Measurements from ENCODE around the gene MATK. TPM values are rescaled to one million over a fixed set of nuclear protein-coding genes. Genes with fewer than 3 reads are reported as not detected.

The MATK gene
- total RNA-seq, 2 donors from 2014 or later = 5.7 to 5.8 TPM

- no peak for TF ChIP-seq CTCF (conservative IDR thresholded peaks at IDR 0.05)
- Histone ChIP-seq H3K4me3 (ENCODE audit: low read length) (no peak within 1 kb of the TSS), H3K36me3 (ENCODE audit: control insufficient read depth, insufficient read depth, low read length) (no peaks in the 10 kb centered on the region), H3K9me3 (ENCODE audit: control insufficient read depth, low read length) (no peaks in the 10 kb centered on the region), H3K9ac (ENCODE audit: extremely low read depth, low read length, poor library complexity, severe bottlenecking) (no peak within 1 kb of the TSS), H3K27ac (ENCODE audit: low read depth, low read length) (no peak within 1 kb of the TSS), H3K4me1 (ENCODE audit: control insufficient read depth, insufficient read depth, low read length) (no peaks in the 10 kb centered on the region), H3K27me3 (ENCODE audit: control insufficient read depth, insufficient read depth, low read length, poor library complexity, severe bottlenecking) (no peaks in the 10 kb centered on the region)
- Mint-ChIP-seq H3K27me3 (ENCODE audit: insufficient read depth) (no peaks in the 10 kb centered on the region), H3K36me3 (ENCODE audit: low read depth) (peaks cover 4% of the 10 kb centered on the region), H3K27ac (no peak within 1 kb of the TSS), H3K4me3 (no peak within 1 kb of the TSS), H3K4me1 (no peaks in the 10 kb centered on the region), H3K9me3 (no peaks in the 10 kb centered on the region)
- 68 to 76% methylated on average over 6 to 22 of the region's 23 CpGs for WGBS, 2 experiments (ENCODE audit: insufficient coverage in 1 of 2, insufficient read length in 1 of 2)
- peak; percentile 47 for DNase-seq
Measured at GRCh38 chr19:3771906-3772455, 14.2 kb downstream of the MATK start, which contains the start of gene RAX2. Gene RAX2, minus strand, starts transcription at chr19:3772228. Its CDS starts 486 bp downstream, at chr19:3771742.

- H3K4me1 ChIP-seq (ENCODE audit: control insufficient read depth, insufficient read depth, low read length) = no peaks in the 10 kb centered on the region
- H3K9ac ChIP-seq (ENCODE audit: extremely low read depth, low read length, poor library complexity, severe bottlenecking) = no peak overlapping the region
- no peaks in the 10 kb centered on the region for H3K36me3 ChIP-seq (ENCODE audit: control insufficient read depth, insufficient read depth, low read length)
- H3K4me3 ChIP-seq (ENCODE audit: low read length) = no peak overlapping the region
- no peak for TF ChIP-seq CTCF (conservative IDR thresholded peaks at IDR 0.05)
- Mint-ChIP-seq H3K4me3 (no peak overlapping the region), H3K36me3 (ENCODE audit: low read depth) (peaks cover 10% of the 10 kb centered on the region), H3K27ac (no peak overlapping the region), H3K4me1 (no peaks in the 10 kb centered on the region), H3K9me3 (no peaks in the 10 kb centered on the region), H3K27me3 (ENCODE audit: insufficient read depth) (no peaks in the 10 kb centered on the region)
- no peak overlapping the region for H3K27ac ChIP-seq (ENCODE audit: low read depth, low read length)
- H3K9me3 ChIP-seq (ENCODE audit: control insufficient read depth, low read length) = no peaks in the 10 kb centered on the region
- 73 to 87% methylated on average over 22 to 35 of the region's 35 CpGs for WGBS, 2 experiments (ENCODE audit: insufficient coverage in 1 of 2, insufficient read length in 1 of 2)
- H3K27me3 ChIP-seq (ENCODE audit: control insufficient read depth, insufficient read depth, low read length, poor library complexity, severe bottlenecking) = no peaks in the 10 kb centered on the region
- peak; percentile 56 for DNase-seq
Measured at GRCh38 chr19:3771000-3771905, 14.9 kb downstream of the MATK start.

- H3K27ac ChIP-seq (ENCODE audit: low read depth, low read length) = no peak overlapping the region
- Mint-ChIP-seq H3K4me3 (no peak overlapping the region), H3K9me3 (no peaks in the 10 kb centered on the region), H3K27me3 (ENCODE audit: insufficient read depth) (no peaks in the 10 kb centered on the region), H3K4me1 (no peaks in the 10 kb centered on the region), H3K36me3 (ENCODE audit: low read depth) (peaks cover 10% of the 10 kb centered on the region), H3K27ac (no peak overlapping the region)
- no peaks in the 10 kb centered on the region for H3K9me3 ChIP-seq (ENCODE audit: control insufficient read depth, low read length)
- H3K9ac ChIP-seq (ENCODE audit: extremely low read depth, low read length, poor library complexity, severe bottlenecking) = no peak overlapping the region
- DNase-seq = peak; percentile 52
- H3K4me1 ChIP-seq (ENCODE audit: control insufficient read depth, insufficient read depth, low read length) = no peaks in the 10 kb centered on the region
- 89 to 92% methylated on average over 32 to 53 of the region's 53 CpGs for whole genome bisulfite sequencing, 2 experiments (ENCODE audit: insufficient coverage in 1 of 2, insufficient read length in 1 of 2)
- H3K27me3 ChIP-seq (ENCODE audit: control insufficient read depth, insufficient read depth, low read length, poor library complexity, severe bottlenecking) = no peaks in the 10 kb centered on the region
- no peaks in the 10 kb centered on the region for H3K36me3 ChIP-seq (ENCODE audit: control insufficient read depth, insufficient read depth, low read length)
- no peak for TF ChIP-seq CTCF (conservative IDR thresholded peaks at IDR 0.05)
- H3K4me3 ChIP-seq (ENCODE audit: low read length) = no peak overlapping the region
Measured at GRCh38 chr19:3770136-3770999, 15.8 kb downstream of the MATK start.
